Trophoblast cell (in vitro differentiated cells and primary cell): ENCODE results near the gene GYG2.
"Not testable (repeated sequence)": the region's sequence is repeated elsewhere in the genome, so short reads cannot be mapped to it uniquely, and the experiment has no call there.

Source experiments
- DNase-seq, 2 donors: peaks; one replicate each; pipeline ENCODE4 v3.0.0-alpha.2; 2016
- H2AFZ ChIP-seq: 2 replicates; pipeline ENCODE4 v1.6.1; 2013; ENCODE audit warnings: low read length, moderate library complexity, mild to moderate bottlenecking; ENCODE audit not compliant: insufficient read depth, poor library complexity
- H2AK5ac ChIP-seq: 2 replicates; pipeline ENCODE4 v1.6.1; 2013; ENCODE audit warnings: mild to moderate bottlenecking, low read length
- H2BK120ac ChIP-seq: 2 replicates; pipeline ENCODE4 v1.6.1; 2013; ENCODE audit warnings: low read length, mild to moderate bottlenecking, moderate library complexity; ENCODE audit not compliant: insufficient read depth, poor library complexity
- H2BK12ac ChIP-seq: 2 replicates; pipeline ENCODE4 v1.6.1; 2013; ENCODE audit warnings: mild to moderate bottlenecking, low read length, moderate library complexity
- H2BK5ac ChIP-seq: 2 replicates; pipeline ENCODE4 v1.6.1; 2013; ENCODE audit warnings: low read length, low read depth, moderate library complexity, mild to moderate bottlenecking; ENCODE audit not compliant: poor library complexity
- H3K14ac ChIP-seq: 2 replicates; pipeline ENCODE4 v1.6.1; 2013; ENCODE audit warnings: mild to moderate bottlenecking, low read length
- H3K18ac ChIP-seq: 2 replicates; pipeline ENCODE4 v1.6.1; 2013; ENCODE audit warnings: mild to moderate bottlenecking, low read length
- H3K23ac ChIP-seq: 2 replicates; pipeline ENCODE4 v1.6.1; 2013; ENCODE audit warnings: low read length
- H3K27ac ChIP-seq: 2 replicates; pipeline ENCODE4 v1.5.1; 2013; ENCODE audit warnings: low read depth, mild to moderate bottlenecking, inconsistent platforms, low read length, moderate library complexity
- H3K27me3 ChIP-seq: 2 replicates; pipeline ENCODE4 v1.6.1; 2013; ENCODE audit warnings: inconsistent platforms, mild to moderate bottlenecking, low read length, moderate library complexity; ENCODE audit not compliant: insufficient read depth
- H3K36me3 ChIP-seq, 2 experiments: 1 replicate in 1 of 2; 2 replicates in 1 of 2; pipeline ENCODE4 v1.6.1; 2013; ENCODE audit warnings: low read length in 2 of 2, mild to moderate bottlenecking in 2 of 2, moderate library complexity in 1 of 2; ENCODE audit not compliant: insufficient read depth in 2 of 2, control insufficient read depth in 1 of 2
- H3K4ac ChIP-seq: 2 replicates; pipeline ENCODE4 v1.6.1; 2013; ENCODE audit warnings: low read depth, mild to moderate bottlenecking, low read length, moderate library complexity
- H3K4me1 ChIP-seq, 2 experiments: 1 replicate in 1 of 2; 2 replicates in 1 of 2; pipeline ENCODE4 v1.6.1; 2013; ENCODE audit warnings: low read length in 2 of 2, mild to moderate bottlenecking in 2 of 2, moderate library complexity in 1 of 2; ENCODE audit not compliant: insufficient read depth in 2 of 2, control insufficient read depth in 1 of 2
- H3K4me2 ChIP-seq: 2 replicates; pipeline ENCODE4 v1.6.1; 2013; ENCODE audit warnings: inconsistent platforms, mild to moderate bottlenecking, low read length, moderate library complexity
- H3K4me3 ChIP-seq: 2 replicates; pipeline ENCODE4 v1.5.1; 2013; ENCODE audit warnings: mild to moderate bottlenecking, low read depth, low read length, inconsistent platforms
- H3K79me1 ChIP-seq: one replicate; pipeline ENCODE4 v1.6.1; 2013; ENCODE audit warnings: low read length
- H3K79me2 ChIP-seq: 2 replicates; pipeline ENCODE4 v1.6.1; 2013; ENCODE audit warnings: low read length, mild to moderate bottlenecking; ENCODE audit not compliant: control insufficient read depth, insufficient read depth, poor library complexity
- H3K9ac ChIP-seq: 2 replicates; pipeline ENCODE4 v1.6.1; 2013; ENCODE audit warnings: mild to moderate bottlenecking, low read length
- H3K9me3 ChIP-seq: 2 replicates; pipeline ENCODE4 v1.6.1; 2013; ENCODE audit warnings: low read depth, mild to moderate bottlenecking, control low read depth, inconsistent platforms, low read length; ENCODE audit not compliant: insufficient read depth
- H4K12ac ChIP-seq: 2 replicates; pipeline ENCODE4 v1.6.1; 2013; ENCODE audit warnings: low read depth, mild to moderate bottlenecking, low read length, moderate library complexity
- H4K8ac ChIP-seq: 2 replicates; pipeline ENCODE4 v1.6.1; 2013; ENCODE audit warnings: low read depth, mild to moderate bottlenecking, low read length, moderate library complexity
- H4K91ac ChIP-seq: one replicate; pipeline ENCODE4 v1.6.1; 2013; ENCODE audit warnings: low read depth, mild to moderate bottlenecking, low read length, moderate library complexity
- WGBS: extraction: QIAGEN DNeasy Blood & Tissue Kit; methylation state at CpG from one replicate; pipeline ENCODE4 v1.1.7; 2013; ENCODE audit warnings: missing lambda C conversion rate; ENCODE audit not compliant: insufficient read length, insufficient coverage; ENCODE audit errors: extremely low coverage; 5-methylcytosine and 5-hydroxymethylcytosine counted together

Gene GYG2

GRCh38 chrX:2796808-2797207 is 31.9 kb upstream of the GYG2 start:
- not testable (repeated sequence) for H3K36me3 ChIP-seq

GRCh38 chrX:2799369-2799768 is 29.4 kb upstream of the GYG2 start:
- Histone ChIP-seq H3K27me3 (no peaks in the 10 kb centered on the region), H3K9ac (no peak overlapping the region), H2AFZ (no peak overlapping the region), H3K14ac (no peak overlapping the region), H3K36me3 (no peaks in the 10 kb centered on the region), H4K91ac (no peak overlapping the region), H3K27ac (no peak overlapping the region), H4K8ac (no peak overlapping the region), H2BK120ac (no peak overlapping the region), H3K18ac (no peak overlapping the region), H3K4me1 (peaks cover 7 to 8% of the 10 kb centered on the region in 2 experiments), H3K79me2 (no peaks in the 10 kb centered on the region), H3K4ac (no peak overlapping the region), H2BK12ac (no peak overlapping the region), H2BK5ac (no peak overlapping the region), H3K4me3 (no peak overlapping the region), H4K12ac (no peak overlapping the region), H3K23ac (no peak overlapping the region), H3K79me1 (peaks cover 8% of the 10 kb centered on the region), H2AK5ac (no peak overlapping the region), H3K9me3 (no peaks in the 10 kb centered on the region), H3K4me2 (no peak overlapping the region)
- DNase-seq: no peak
- WGBS: no CpG with 5 or more reads among the region's 4 CpGs

More at GRCh38 chrX:2796808-2797207, 31.9 kb upstream of the GYG2 start:
- not testable (repeated sequence) for H2AFZ ChIP-seq, H3K4me3 ChIP-seq, H3K4me1 ChIP-seq, H3K9ac ChIP-seq, H4K12ac ChIP-seq, H3K18ac ChIP-seq, H3K4ac ChIP-seq, H4K8ac ChIP-seq, H4K91ac ChIP-seq, H3K27ac ChIP-seq, H3K79me1 ChIP-seq, DNase-seq, H3K23ac ChIP-seq, H2BK12ac ChIP-seq, H2BK5ac ChIP-seq, H3K14ac ChIP-seq, H3K79me2 ChIP-seq, H3K4me2 ChIP-seq, H2BK120ac ChIP-seq, H3K9me3 ChIP-seq, H3K27me3 ChIP-seq, H2AK5ac ChIP-seq
- WGBS: no CpG with 5 or more reads among the region's 15 CpGs

- no CpG with 5 or more reads among the region's 5 CpGs for WGBS
- not testable (repeated sequence) for H3K4me3 ChIP-seq, H3K4ac ChIP-seq, DNase-seq, H4K91ac ChIP-seq, H3K27me3 ChIP-seq, H4K8ac ChIP-seq, H2BK5ac ChIP-seq, H2BK120ac ChIP-seq, H4K12ac ChIP-seq, H3K79me2 ChIP-seq, H3K4me2 ChIP-seq, H3K14ac ChIP-seq, H3K23ac ChIP-seq, H2BK12ac ChIP-seq, H2AK5ac ChIP-seq, H3K18ac ChIP-seq, H3K36me3 ChIP-seq, H3K9ac ChIP-seq, H3K9me3 ChIP-seq, H2AFZ ChIP-seq
- H3K79me1 ChIP-seq: peaks cover 12% of the 10 kb centered on the region
- peaks cover 8 to 10% of the 10 kb centered on the region in 2 experiments for H3K4me1 ChIP-seq
- H3K27ac ChIP-seq: peak overlapping the region; percentile 4
These were observed 28.8 kb upstream of the GYG2 start for GRCh38 chrX:2799980-2800379.

GRCh38 chrX:2801223-2801622 is 27.5 kb upstream of the GYG2 start:
- Histone ChIP-seq H3K4me1 (peaks cover 13 to 14% of the 10 kb centered on the region in 2 experiments), H2AFZ (no peak overlapping the region), H4K12ac (no peak overlapping the region), H3K79me2 (no peaks in the 10 kb centered on the region), H3K9ac (no peak overlapping the region), H3K14ac (no peak overlapping the region), H3K27ac (no peak overlapping the region), H3K4ac (no peak overlapping the region), H2AK5ac (no peak overlapping the region), H4K8ac (no peak overlapping the region), H3K23ac (no peak overlapping the region), H2BK120ac (no peak overlapping the region), H3K36me3 (no peaks in the 10 kb centered on the region), H3K79me1 (peaks cover 17% of the 10 kb centered on the region), H2BK5ac (no peak overlapping the region), H3K27me3 (no peaks in the 10 kb centered on the region), H3K18ac (no peak overlapping the region), H3K9me3 (no peaks in the 10 kb centered on the region), H4K91ac (peak overlapping the region; percentile 2), H3K4me2 (no peak overlapping the region), H2BK12ac (no peak overlapping the region), H3K4me3 (no peak overlapping the region)
- DNase-seq: no peak
- no CpG with 5 or more reads among the region's 4 CpGs for WGBS
